Esophagus mucosa (tissue), 1 donor: Measurements from ENCODE around the gene CSRP3. TPM values are rescaled to one million over a fixed set of nuclear protein-coding genes. Genes with fewer than 3 reads are reported as not detected.
"Not testable (repeated sequence)": the region's sequence is repeated elsewhere in the genome, so short reads cannot be mapped to it uniquely, and the experiment has no call there.

Experiments used
- ATAC-seq: fragments of 200-7000 bp; cut with Tn5 transposase; one replicate; pipeline ENCODE4 v1.9.1; 2020
- total RNA-seq: library from RNA; stranded (reverse); gene quantifications from one replicate; pipeline ENCODE4 v1.2.4, GENCODE V29; 2023
- donor health status: DM: yes; HTN: yes; CAD: no.

The CSRP3 gene
- total RNA-seq, 1 donor from 2014 or later = not detected

- no peak for ATAC-seq
Measured at GRCh38 chr11:19185036-19185435, 16.7 kb downstream of the CSRP3 start.

DNA sequence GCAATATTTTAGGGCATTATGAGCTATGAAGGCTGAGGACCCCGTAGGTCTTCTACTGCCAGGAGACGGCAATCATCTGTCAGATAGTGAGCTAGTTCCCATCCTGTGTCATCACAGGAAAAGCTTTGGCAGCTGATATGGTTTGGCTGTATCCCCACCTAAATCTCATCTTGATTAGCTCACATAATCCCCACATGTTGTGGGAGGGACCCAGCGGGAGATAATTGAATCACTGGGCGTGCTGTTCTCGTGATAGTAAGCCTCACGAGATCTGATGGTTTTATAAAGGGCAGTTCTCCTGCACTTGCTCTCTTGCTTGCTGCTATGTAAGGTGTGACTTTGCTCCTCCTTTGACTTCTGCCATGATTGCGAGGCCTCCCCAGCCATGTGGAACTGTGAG lies 18.1 kb downstream of the CSRP3 start:
- no peak for ATAC-seq

GRCh38 chr11:19181531-19182261 lies 20.1 kb downstream of the CSRP3 start:
- no peak for ATAC-seq

DNA sequence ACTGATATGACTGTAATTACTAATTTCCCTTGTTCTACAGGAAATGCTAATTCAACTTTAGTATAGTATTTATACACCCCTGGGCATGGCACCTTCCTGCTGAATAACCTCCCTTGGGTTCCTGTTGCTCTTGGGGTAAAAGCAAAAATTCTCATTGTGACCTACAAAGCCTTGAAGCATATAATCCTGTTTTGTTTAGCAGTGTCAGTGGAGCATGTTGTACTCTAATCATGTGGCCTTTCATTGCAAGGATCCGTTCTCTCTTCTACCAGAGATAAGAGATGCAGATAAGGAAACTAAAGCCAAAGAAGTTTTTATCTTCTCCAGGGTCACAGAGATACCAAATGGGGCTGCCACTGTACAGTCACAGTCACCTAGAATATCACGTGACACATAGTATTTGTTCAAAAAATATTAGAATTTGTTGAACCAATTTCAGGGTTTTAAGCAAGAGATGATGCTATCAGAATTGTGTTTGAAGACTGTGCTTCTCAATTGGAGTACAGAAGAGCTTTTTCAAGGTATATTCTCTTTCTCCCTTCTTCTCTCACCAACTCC lies 25.1 kb downstream of the CSRP3 start:
- ATAC-seq = no peak

- ATAC-seq = no peak
Measured at GRCh38 chr11:19173964-19174638, 27.7 kb downstream of the CSRP3 start.

DNA sequence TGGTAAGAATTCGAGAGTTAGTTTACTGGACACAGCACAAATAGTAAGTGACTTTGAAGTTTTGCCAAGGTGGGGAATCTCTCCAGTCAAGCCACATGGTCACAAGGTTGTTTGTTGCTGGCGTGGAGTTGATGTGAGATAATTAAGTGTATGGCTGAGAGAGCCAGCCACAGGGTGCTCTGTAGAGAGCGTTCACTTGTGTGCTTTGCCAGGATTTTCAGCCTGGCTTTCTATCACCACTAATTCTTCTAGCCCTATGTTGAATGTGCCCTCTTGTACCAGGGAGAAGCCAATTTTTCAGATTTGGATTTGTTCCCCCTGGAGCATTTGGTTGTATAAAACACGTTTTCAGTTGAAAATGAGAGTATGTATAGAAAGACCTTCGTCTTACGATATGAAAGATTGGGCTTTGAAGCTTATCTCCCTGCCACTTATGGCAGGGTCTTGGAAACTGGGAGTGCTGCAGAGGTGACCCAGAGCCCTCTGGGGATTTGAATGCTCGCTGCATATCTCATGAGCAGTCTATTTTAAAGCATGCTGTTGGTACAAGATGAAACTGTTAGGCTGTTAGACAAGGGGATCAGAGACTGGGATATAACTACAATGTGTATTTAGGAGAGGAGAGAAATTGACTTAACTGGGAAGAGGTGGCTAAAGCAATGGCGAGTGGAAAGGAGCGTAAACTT lies 28.6 kb downstream of the CSRP3 start:
- no peak for ATAC-seq

DNA sequence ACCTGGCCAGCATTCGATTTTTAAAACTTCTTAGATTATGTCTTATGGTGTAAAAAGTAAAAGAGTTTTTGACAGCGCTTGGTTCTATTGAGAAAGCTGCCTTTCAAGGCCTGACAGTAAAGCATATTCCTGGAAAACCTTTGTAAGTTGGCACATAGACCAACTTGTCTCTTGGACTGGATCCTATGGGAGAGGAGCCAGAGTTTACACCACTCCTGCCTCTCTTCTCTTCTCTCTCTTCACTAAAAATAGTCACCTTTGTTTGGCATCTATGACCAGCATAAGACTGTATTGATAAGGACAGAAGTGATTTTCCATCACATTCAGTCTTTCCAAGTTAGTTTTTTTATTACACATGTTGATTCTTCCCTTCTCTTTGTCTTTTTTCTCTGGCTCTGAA lies 33.7 kb downstream of the CSRP3 start:
- no peak for ATAC-seq

DNA sequence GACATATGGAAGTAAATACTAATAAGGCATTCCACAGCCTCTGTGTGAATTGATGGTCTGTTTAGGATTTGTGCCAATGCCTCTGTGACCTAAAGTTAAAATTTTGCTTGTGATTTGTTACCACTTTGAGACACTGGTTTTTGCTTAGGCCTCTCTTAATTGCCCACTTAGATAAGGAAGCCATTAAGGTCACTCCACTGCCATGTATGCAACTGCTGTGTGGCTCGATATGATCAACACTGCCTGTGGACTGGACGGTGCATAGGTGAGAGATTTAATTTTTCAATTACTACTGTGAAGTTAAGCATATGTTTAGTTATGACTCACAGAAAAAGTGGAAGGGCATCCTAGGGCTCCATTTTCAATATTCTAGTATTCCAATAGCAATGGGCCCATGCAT lies 36.9 kb downstream of the CSRP3 start:
- no peak for ATAC-seq

DNA sequence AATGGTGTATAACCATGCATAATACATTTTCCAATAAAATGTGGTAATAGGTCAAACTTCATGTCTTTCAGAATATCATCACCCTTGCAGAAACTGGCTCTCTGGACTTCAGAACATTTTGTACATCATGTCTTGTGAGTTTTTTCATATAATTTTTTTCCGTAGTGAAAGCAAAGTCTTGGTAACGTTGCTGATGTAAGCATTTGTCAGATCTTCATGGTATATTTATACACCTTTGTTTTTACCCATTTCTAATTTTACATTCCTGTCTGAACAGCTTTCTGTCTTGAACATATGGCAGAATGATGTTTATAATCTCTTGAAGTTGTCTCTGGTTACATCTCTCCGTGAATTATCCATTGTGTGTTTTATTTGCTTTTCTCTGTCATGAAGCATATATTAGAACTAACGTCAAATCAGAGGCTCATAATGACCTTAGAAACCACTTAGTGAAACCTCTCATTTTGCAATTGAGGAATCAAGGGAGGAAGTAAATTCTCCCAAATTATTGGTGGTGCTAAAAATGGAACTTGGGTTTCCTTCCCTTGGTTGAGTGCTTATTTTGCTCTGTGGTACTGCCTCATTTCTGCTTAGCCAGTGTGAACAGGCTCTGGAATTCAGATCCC lies 37.4 kb downstream of the CSRP3 start:
- ATAC-seq = no peak

GRCh38 chr11:19163617-19164016 lies 38.2 kb downstream of the CSRP3 start:
- ATAC-seq = no peak

DNA sequence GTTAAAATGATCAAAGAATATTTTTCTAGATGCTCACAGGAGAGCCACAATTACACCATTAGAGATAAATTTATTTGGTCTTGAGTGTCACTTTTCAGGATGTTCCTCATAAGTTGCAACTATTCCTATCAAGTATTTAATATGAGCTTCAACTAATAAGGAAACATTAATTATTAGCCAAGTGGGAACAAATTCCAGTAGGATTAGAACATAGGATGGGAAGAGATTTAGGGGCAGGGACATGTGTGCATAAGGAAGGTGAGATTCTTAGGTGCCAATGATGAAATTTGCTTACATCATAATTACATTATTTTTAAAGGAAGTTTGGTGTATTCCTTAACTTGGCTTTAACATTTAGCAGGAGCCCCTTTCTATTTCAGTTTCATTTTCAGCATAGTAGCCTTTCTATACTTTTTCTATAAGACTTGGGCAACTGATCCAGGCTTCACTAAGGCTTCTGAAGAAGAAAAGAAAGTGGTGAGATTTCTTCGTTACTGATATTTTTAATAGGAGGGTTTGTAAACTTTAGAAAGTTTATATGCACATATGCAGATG lies 38.8 kb downstream of the CSRP3 start:
- ATAC-seq = no peak

DNA sequence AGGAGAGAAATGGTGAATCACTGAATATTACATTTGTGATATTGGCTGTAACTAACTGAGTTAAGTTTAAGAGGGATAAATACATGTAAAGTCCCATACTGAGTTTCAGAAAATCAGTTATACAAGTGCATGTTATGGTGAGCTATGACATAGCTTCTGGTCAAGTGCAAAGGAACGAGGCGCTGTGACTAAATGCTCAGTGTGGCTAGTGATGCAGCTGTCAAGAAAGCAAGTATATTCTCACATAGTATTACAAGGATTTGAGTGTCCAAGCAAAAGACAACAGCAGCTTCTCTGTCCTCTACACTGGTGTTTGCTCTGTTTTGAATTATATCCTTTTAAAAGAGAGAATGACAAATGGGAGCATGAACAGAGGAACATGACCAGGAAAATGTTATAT lies 40.1 kb downstream of the CSRP3 start:
- ATAC-seq = no peak

- no peak for ATAC-seq
Measured at GRCh38 chr11:19160847-19161246, 40.9 kb downstream of the CSRP3 start.

GRCh38 chr11:19156892-19157291 lies 44.9 kb downstream of the CSRP3 start:
- no peak for ATAC-seq

- no peak for ATAC-seq
Measured at GRCh38 chr11:19145319-19145718, 56.5 kb downstream of the CSRP3 start.

- ATAC-seq = not testable (repeated sequence)
Measured at GRCh38 chr11:19136884-19137283, 64.9 kb downstream of the CSRP3 start.

DNA sequence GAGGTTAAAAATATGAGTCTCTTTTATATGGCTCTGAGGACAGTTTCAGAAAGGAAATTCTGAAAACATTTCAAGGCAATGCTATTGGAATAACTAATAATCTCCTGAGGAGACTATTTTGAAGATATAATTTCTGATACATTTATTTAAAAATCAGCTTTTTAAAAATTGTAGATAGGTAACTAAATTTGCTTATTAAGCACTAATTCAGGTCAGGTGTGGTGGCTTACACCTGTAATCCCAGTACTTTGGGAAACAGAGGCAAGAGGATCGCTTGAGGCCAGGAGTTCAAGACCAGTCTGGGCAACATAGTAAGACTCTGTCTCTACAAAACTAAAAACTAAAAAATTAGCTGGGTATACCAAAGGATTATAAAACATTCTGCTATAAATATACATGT lies 67.8 kb downstream of the CSRP3 start:
- ATAC-seq = no peak

Other genes starting within 250 kb of the CSRP3 start
- not detected for gene MRGPRX2, start 141.3 kb downstream of the CSRP3 start, total RNA-seq
- 36.5 TPM for gene ZDHHC13, start 84.8 kb downstream of the CSRP3 start, total RNA-seq
- 5.2 TPM for gene E2F8, start 39.0 kb upstream of the CSRP3 start, total RNA-seq